SW 1271 (cell line): ENCODE measurements around the gene AFF3.
A peak's percentile ranks its signal among the peaks of the same experiment; 100 is the strongest.

ENCODE experiments used
- DNase-seq, 2 experiments: peaks; one replicate each; lab custom pipeline; 2025; lab: John Stamatoyannopoulos, UW

AFF3 gene

GRCh38 chr2:99631700-99632099, 510.7 kb downstream of the AFF3 start:
- no peak for DNase-seq

DNA sequence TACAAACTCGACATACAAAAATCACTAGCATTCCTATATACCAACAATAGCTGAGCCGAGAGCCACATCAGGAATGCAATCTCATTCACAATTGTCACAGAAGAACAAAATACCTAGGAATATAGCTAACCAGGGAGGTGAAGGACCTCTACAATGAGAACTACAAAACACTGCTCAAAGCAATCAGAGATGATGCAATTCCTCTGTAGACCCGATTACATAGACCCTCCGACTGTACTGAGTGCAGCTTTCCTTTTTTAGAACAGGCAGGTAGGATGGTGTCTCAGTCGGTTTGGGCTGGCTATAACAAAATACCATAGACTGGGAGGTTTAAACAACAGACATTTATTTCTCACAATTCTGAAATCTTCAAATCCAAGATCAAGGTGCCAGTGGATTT, 513.1 kb downstream of the AFF3 start:
- no peak for DNase-seq

DNA sequence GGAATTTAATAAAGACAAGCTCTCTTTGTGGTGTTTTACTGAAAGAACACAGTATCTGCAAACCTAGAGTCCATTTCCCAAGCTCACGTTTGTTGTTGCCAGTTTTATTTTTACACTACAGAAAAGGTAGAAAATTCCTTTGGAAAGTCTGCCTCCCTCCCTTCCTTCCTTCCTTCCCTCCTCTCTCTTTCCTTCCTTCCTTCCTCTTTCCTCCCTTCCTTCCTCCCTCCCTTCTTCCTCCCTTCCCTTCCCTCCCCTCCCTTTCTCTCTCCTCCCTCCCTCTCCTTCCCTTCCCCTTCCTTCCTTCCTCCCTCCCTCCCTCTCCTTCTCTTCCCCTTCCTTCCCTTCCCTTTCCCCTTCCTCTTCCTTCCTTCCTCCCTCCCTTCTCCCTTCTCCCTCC, 516.2 kb downstream of the AFF3 start:
- DNase-seq = no peak

- DNase-seq = no peak
These were observed 517.7 kb downstream of the AFF3 start for GRCh38 chr2:99624677-99625076.

DNA sequence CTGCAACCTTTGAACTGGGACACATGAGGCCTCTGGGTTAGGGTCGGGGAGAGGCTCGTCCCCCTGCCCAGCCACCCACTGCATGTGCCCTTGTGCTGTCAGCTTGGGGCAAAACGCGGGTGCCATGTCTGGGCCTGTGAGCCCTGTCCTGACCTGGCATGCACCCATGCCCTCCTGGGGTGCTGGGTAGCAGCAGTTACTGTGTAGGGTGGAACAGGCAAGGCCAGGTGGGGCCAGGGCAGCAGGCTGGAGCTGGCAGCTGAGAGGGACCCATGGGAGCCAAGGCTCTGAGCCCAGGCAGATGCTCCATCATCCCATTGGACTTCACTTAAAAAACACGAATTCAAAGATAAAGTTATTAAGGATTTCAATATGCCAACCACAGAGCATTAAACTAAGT, 518.8 kb downstream of the AFF3 start:
- DNase-seq = no peak

DNA sequence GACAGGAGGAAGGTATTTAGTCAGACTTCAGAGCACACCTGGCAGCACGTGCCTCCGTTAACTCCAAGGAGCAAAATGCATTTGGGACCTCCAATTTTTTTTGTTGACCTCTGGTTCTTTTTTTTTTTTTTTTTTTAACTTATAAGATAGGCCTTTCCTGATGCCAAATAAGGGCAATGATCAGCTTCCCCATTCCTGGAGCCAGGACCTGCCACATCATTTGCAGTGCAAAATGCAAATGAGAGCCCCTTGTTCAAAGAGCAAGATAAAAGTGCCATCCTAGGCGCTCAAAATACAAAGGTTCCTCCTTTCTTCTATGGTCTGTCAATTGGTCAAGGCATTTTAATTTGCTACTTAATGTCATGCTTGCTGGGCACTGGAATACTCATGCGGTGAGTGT, 519.4 kb downstream of the AFF3 start:
- no peak for DNase-seq

DNA sequence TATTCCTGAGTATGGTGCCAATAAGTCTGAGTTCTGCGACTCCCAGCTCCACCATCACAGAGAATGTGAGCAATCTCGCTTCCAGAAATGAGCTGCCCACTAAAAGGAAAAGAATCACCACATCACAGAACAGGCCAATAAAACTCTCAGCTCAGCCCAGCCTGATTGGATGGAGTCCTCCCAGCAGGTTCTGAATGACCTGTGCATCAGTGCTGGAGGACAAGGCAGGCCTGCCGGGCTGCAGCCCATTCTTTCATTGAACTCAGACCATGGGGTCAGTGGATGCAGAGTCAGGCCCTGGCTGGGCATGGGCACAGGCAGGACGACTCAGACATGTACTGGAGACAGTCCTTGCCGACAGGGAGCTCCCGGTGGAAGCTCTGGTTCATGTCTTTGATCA, 519.9 kb downstream of the AFF3 start:
- DNase-seq = no peak

DNA sequence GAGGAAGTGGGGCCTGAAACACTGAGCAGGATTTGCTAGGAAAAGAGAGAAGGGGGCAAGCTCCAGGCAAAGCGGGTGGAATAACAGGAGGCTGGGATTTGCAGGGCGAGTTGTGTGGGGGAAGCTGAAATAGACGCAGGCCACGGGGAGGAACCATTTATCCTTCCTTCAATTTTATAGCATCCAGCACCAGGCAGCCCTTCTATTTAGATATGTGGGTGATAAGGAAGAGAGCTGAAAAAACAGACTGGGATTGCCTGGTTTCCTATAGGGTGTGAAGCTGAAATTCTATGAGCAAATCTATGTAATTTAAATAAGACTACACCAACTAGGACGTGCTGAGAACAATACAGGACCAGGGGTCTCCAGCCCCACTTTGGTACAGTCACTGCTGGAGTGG, 520.6 kb downstream of the AFF3 start:
- DNase-seq = no peak

DNA sequence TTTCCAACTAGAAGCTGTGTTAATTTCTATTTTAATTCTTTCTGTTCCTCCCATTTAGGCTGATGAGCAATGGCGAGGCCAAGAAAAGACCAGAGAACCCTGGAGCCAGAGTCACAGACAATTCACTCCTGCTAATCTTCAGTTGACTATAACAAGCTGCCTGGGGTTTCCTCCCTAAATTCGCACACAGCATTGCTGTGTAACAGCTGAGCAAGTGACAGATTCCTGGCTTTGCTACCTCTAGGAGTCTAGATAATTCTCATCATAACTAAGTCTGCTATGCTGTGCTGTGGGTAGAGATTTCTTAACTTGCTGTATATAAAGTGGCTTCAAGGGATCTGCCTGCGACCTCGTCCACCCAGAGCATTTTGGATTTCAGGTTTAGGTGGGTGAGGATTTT, 521.3 kb downstream of the AFF3 start:
- no peak for DNase-seq

GRCh38 chr2:99619151-99619550, 523.2 kb downstream of the AFF3 start:
- no peak for DNase-seq

- no peak for DNase-seq
These were observed 523.8 kb downstream of the AFF3 start for GRCh38 chr2:99618579-99619097.

- DNase-seq = no peak
These were observed 524.6 kb downstream of the AFF3 start for GRCh38 chr2:99617811-99618210.

- DNase-seq = no peak
These were observed 527.1 kb downstream of the AFF3 start for GRCh38 chr2:99615247-99615771.

DNA sequence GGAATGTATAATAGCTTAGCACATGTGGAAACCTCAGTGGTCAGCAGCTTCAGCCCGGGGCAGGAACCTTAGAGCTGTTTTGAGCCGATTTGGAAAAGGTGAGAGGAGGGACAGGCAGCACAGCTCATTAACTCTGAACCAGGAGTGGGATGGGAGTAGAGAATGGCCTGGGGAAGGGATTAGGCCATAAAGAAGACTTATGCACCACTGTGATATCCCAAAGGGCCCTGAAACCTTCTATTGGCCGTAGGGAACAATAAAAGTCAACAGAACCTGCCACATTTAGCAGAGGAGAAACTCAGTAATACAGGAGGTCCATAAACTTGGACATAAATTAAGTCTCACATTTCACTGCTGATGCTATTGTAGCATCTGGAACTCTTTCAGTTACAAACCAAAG, 528.4 kb downstream of the AFF3 start:
- no peak for DNase-seq

DNA sequence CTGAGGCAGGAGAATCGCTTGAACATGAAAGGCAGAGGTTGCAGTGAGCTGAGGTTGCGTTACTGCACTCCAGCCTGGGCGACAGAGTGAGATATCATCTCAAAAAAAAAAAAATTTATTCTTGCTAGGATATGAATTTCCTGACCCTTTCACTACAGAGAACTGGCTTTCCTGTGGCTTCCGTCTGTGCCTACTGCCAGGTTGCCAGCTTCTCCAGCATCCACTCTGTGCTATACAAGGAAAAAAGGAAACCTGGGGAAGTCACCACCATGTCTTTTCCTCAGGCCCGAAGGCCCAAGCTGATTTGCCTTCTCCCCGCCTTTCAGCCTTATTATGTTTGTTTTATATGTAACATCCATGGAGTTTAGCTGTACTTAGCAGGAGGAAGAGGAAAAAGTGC, 530.6 kb downstream of the AFF3 start:
- no peak for DNase-seq

DNA sequence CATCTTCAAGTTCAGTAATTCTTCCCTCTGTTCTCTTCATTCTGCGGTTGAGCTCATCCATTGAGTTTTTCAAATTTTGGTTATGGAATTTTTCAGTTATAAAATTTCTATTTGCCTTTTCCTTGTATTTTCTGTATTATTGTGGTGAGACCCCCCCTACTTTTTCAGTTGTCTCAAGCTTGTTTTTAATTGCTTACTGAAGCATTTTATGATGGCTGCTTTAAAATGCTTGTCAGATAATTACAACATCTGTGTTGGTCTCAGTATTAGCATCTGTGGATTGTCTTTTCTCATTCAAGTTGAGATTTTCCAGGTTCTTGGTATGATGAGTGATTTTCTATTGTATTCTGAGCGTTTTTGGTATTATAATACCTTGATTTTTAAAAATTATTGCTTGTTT, 531.4 kb downstream of the AFF3 start:
- DNase-seq = no peak

DNA sequence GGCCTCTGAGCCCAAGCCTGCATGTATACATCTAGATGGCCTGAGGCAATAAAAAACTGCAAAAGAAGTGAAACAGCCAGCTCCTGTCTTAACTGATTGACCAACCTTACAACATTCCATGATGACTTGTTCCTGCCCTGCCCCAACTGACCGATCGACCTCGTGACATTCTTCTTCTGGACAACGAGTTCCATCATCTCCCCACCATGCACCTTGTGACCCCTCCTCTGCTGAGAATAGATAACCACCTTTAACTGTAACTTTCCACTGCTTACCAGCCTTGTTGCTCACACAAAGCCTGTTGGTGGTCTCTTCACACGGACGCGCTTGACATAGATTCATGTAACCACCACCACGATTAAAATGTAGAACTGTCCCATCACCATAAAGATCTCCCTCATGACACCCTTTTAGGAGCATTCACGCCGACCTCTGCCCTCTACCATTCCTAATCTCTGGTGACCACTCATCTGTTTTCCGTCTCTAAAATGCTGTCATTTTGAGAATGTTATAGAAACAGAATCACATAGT, 532.5 kb downstream of the AFF3 start:
- DNase-seq = no peak

GRCh38 chr2:99608861-99609260, 533.5 kb downstream of the AFF3 start:
- no peak for DNase-seq

DNA sequence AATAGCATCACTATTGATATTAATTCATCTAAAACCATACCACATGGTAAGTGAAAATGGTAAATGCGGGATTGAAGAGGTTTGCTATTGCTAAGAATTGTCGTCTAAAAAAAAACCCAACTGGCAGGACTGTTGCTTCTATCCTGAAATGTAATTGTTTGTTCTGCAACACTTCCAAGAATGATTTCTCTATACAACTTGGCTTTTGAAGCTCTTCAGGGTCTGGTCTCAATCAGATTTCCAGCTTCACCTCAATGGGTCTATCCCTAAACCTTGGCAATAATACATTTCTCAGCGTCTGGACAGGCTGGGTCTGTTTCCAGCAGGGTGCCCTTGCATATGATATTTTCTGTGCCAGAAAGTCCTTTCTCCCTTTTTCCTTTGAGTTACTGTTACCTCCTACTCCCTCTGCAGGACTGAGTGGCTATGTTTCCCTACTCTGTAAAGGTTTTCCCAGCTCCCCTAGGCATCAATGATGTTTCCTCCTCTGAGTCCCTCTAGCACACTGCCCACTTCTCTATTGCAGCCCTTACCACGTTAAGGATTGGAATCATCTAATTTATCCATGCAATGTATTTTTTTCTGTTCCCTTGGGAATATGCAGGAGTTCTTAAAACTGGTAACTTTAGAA, 534.4 kb downstream of the AFF3 start:
- peak in 1 of 2 experiments; percentile 9 for DNase-seq

DNA sequence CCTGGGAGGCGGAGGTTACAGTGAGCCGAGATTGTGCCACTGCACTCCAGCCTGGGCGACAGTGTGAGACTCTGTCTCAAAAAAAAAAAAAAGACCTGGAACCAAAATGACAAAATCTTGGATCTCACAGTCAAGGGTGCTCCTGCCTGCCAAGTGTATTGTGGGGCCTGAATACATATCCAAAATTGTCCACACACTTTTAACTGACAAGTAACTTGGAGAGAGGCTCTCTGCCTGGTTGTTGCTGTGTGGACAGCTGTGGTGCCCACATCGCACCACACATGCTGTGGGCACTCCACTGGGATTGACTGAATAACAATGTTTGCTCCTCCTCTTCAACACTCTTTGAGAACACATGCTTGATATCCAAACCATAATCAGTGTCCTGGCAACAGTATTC, 534.9 kb downstream of the AFF3 start:
- no peak for DNase-seq

- no peak for DNase-seq
These were observed 537.4 kb downstream of the AFF3 start for GRCh38 chr2:99605036-99605435.

GRCh38 chr2:99602476-99602875, 539.9 kb downstream of the AFF3 start:
- peak in 1 of 2 experiments; percentile 13 for DNase-seq

DNA sequence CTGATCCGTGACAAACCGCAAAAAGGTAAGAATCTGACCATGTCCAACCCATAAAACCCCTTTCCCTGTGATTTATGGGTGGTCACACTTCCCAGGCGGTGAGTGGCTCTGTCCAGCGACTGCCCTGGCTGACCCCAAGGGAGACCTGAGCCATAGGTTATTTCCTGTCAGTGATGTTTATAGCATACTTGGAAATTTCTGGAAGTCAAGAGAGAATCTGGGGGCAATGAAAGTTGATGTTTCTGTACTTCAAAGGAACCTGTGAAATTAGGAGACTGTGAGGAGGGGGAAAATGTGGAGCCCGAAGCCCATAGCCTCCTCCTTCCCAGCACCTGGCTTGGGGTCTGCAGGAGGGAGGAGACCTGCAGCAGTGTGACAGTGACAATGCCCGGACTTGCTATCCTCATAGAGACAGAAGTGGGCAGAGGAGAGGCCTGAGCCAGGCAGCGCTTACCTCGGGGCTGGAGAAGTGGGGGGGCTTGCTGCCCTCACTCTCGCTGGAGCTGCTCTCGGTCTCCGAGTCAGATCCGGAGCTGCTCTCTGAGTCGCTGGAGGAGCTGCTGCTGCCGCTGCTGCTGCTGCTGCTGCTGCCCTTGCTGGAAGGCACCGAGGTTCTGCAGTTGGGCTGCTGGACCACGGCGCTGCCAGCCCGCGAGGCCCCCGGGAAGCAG, 541.3 kb downstream of the AFF3 start:
- DNase-seq = no peak
